ENCODE results near the gene SLC2A14.
"Not testable (repeated sequence)": the region's sequence is repeated elsewhere in the genome, so short reads cannot be mapped to it uniquely, and the experiment has no call there.

The SLC2A14 gene

DNA sequence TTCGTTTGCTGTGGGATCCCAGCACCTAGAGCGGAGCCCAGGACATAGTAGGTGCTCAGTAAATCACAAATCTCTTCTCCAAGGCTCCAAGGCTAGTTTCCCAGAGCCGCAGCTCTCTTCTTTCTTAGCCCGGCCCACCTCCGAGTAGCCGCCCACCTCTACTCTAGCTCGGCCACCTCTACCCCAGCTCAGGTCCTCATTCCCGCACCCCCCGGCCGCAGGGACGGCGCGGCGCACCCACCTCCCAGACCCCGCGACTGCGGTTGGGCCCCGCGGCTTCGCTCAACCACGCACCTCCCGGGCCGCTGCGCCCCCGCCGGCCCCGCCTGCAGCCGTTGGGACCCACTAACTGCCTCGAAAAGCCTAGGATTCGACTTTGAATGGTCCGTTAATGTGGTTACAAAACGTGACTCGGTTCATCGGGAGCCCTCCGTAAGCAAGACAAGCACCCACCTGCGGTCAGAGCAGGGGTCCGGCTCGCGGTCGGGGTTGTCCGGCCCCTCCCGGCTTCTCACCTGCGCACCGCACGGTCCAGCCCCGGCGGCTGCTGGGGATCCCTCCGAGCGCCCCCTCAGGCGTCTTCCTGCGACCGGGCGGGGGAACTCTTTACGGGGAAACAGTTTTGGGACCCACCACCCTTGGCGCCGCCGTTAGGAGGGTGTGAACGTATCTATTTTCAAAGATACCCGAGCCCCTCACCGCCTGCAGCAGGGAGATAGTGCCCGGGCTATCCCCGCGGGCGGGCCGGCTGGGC lies at the start of gene SLC2A14:
Gene SLC2A14 (minus strand): TSS at position 350 of the 754 bp plus-strand sequence. CDS start 3,035 bp downstream, outside the sequence.
- DNase-seq: peak; percentile 16

DNA sequence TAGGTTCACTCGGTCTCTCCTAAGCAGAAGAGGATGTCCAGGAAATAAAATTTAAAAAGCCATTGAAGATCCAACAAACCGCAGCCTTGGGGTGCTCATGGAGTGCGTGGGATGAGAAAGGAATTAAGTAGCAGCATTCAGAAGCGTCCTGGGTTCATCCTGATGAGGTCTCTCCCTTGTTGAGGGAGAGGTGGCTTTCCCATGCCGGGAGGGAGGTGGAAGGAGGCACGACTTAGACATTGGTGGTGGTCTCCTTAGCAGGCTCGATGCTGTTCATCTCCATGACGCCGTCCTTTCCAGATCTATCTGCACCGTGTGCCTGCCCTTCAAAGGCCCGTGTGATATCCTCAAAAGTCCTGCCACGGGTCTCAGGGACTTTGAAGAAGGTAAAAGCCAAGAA lies 48.5 kb upstream of the SLC2A14 start:
- DNase-seq: not testable (repeated sequence)

DNA sequence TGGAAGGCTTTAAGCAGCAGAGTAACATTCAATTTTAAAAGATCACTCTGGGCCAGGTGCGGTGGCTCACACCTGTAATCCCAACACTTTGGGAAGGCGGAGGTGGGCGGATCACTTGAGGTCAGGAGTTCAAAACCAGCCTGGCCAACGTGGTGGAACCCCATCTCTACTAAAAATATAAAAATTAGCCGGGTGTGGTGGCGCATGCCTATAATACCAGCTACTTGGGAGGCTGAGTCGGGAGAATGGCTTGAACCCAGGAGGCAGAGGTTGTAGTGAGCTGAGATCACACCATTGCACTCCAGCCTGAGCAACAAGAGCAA lies 45.5 kb upstream of the SLC2A14 start:
- not testable (repeated sequence) for DNase-seq

DNA sequence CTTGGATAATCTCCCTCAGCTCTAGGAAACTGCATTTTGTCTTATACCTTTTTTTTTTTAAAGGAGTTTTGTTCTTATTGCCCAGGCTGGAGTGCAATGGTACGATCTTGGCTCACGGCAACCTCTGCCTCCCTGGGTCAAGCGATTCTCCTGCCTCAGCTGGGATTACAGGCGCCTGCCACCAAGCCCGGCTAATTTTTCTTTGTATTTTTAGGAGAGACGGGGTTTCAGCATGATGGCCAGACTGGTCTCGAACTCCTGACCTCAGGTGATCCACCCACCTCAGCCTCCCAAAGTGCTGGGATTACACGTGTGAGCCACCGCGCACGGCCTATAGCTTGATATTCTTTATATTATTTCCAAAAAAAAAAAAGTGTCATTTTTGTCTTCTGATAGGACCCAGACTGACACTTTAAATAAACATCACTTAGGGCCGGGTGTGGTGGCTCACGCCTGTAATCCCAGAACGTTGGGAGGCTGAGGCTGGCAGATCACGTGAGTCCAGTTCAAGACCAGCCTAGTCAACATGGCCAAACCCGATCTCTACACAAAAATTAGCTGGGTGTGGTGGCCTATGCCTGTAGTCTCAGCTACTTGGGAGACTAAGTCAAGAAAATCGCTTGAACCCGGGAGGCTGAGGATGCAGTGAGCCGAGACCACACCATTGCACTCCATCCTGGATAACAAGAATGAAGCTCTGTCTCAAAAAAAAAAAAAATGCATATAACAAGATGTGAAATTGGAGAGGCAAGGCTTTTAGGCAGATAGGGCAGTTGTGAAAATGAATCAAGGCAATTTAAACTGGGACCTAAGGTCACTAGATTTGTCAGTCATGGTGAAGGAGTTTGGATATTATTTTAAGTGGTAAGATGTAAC lies 44.9 kb upstream of the SLC2A14 start:
- DNase-seq: no peak

DNA sequence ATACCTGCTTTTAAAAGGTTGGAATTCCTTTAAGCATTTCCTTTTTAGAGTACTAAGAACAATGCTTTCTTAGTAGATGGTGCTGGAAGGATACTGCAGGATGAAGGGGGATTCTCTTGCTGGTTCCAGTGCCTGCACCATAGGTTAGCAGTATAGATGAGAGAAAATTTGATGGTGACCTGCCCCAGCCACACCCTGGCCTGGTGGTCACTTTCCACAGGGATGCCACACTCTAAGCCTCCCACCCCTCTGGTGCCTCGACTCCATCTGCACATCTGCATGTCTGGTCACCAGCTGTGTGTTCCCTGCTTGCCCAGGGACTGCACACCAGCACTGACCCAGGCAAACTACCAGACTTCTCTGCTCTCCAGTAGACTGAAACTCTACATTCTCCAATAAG lies 44.2 kb upstream of the SLC2A14 start:
- no peak for DNase-seq

DNA sequence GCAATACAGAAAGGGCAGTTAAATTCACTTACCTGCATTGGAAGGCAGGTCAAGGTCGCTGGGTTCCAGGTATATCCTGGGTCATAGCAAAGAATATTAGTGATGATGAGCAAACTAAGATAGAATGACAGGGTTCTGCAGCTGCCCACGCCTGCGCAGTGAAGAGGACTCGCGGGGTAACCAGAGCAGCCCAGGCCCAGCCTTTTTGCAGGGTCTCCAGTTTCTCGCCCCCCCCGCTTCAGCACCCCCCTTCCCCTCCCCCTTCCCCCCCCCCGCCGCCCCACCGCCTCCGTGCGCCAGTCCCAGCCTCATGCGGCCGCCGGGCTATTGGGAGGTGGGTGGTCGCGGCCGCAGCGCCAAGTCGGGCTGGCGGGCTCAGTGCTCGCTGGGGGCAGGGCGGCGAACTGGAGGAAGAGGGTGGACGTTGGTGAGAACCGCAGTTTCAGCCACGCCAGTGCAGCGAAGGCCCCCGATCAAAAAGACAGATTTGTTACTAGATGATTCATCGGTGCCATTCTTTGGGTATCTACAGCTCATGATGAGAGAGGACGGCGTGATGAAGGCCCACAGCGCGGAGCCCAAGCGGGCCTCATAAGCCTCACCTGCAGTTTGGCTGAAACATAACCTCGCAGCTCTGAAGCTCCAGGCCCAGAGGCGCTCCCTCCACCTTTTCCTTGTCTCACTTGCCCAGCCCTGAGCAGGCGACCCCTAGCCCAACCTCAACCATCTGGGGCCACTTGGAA lies 43.1 kb upstream of the SLC2A14 start:
- peak; percentile 59 for DNase-seq

DNA sequence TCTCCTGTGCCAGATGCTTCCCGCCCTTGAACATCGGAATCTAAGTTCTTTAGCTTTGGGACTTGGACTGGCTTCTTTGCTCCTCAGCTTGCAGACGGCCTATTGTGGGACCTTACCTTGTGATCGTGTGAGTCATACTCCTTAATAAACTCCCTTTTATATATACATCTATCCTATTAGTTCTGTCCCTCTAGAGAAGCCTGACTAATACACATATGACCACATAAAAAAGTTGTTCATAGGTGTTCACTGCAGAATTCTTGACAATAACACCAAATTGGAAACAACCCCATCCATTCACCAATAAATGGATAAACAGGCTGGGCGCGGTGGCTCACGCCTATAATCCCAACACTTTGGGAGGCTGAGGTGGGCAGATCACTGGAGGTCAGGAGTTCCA lies 37.4 kb upstream of the SLC2A14 start:
- DNase-seq: not testable (repeated sequence)

DNA sequence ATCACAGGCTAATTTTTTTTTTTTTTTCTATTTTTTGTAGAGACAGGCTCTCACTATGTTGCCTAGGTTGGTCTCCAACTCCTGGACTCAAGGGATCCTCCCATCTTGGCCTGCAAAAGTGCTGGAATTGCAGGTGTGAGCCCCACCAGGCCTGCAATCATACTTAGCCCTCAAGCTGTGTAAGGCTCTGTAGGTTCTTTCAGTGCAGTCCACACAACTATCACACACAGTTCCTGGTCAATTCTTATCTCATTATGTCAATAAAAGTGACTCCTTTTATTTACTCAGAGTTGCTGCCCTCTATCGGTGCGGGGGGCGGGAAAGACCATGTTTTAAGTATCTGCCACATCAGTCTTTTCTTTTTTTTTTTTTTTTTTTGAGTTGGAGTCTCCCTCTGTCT lies 34.3 kb upstream of the SLC2A14 start:
- no peak for DNase-seq

DNA sequence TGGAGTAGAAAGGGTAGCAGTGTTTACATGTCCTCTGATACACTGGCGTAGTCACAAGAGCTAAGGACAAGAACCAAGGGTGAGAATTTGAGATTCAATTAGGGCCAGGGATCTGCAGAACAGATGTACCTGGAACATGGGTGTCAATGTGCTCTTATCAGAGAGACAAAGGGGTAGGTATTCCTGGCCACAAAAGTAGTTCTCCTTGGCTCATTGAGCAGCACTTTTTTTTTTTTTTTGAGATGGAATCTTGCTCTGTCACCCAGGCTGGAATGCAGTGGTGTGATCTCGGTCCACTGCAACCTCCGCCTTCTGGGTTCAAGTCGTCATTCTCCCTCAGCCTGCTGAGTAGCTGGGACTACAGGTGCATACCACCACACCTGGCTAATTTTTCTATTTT lies 33.6 kb upstream of the SLC2A14 start:
- not testable (repeated sequence) for DNase-seq

DNA sequence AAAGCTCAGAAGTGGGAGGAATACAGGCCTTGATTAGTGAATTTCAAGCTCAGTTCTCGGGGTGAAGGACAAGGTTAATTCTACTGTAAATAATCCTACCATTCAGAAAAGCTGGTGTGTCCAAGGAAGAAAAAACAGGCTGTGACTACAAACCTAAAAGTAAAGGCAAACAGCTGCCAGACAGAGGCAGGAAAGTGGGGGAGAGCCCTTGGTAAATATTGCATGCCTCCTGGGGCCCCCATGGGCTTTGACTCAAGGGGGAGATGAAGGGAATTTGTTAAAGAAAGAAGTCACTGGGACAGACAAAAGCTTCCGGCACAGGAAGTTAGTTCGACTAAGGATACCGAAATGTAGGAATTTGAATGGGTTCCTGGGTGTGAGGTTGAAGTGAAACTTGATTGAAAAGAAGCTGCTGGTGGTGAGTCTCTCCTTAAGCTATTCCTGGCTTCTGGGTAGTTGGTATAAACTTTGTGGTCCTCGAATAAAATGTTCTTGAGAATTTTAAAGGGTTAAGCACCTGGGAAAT lies 32.9 kb upstream of the SLC2A14 start:
- peak; percentile 17 for DNase-seq

DNA sequence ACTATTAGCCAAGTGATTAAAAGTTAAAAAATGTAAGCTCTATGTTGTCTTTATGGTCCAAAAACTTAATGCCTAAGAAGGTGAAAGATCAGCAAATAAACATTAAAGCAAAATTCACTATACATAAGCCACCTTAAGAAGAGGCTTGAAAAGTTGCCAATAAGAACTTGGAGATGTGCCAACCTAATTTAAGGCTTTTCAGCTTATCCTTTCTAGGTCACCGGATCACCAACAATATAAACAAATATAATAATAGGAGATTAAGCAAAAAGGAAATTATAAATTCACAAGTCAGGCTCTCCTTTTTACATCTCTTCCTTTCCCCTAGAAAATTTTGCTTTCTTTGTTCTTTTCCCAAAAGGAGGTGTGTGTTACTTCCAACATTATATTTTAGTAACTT lies 32.4 kb upstream of the SLC2A14 start:
- DNase-seq: peak; percentile 3

DNA sequence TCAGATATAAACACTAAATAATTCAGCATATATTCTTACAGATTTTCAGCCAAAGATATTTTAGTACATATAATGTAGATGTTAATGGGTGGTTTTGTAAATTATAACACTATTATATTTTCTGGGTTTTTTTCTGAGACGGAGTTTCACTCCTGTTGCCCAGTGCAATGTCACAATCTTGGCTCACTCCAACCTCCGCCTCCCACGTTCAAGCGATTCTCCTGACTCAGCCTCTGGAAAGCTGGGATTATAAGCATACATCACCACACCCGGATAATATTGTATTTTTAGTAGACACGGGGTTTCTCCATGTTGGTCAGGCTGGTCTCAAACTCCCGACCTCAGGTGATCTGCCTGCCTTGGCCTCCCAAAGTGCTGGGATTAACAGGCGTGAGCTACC lies 29.7 kb upstream of the SLC2A14 start:
- not testable (repeated sequence) for DNase-seq

DNA sequence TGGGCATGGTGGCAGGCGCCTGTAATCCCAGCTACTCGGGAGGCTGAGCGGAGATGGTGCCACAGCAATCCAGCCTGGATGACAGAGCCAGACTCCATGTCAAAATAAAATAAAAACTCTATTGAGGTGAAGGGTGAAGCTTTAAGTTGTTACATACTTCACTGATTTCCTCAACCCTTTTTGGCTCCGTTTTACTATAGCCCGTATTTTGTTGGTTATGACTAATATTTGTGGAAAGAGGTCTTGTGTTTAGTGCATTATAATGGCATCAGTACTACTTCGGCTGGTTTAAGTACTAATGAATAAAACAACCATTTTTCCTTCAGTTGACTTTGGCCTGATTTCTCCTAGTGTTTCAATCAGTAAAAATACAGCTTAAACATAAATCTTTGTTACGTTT lies 27.0 kb upstream of the SLC2A14 start:
- no peak for DNase-seq

DNA sequence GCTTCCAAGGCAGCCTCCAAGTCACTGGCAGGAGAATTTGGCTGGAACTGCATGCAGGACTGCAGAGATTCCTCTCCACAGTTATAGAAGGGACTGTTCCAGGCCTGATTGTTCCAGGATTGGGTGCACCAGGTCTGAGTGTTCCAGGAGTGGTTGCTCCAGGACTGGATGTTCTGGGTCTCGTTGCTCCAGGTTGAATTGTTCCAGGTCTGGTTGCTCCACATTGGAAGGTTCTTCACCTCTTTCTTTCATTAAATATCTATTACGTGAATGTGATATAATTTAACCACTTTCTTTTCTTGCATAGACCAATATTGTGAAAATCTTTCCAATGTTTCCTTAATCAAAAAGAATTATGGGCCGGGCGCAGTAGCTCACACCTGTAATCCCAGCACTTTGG lies 24.0 kb upstream of the SLC2A14 start:
- not testable (repeated sequence) for DNase-seq

DNA sequence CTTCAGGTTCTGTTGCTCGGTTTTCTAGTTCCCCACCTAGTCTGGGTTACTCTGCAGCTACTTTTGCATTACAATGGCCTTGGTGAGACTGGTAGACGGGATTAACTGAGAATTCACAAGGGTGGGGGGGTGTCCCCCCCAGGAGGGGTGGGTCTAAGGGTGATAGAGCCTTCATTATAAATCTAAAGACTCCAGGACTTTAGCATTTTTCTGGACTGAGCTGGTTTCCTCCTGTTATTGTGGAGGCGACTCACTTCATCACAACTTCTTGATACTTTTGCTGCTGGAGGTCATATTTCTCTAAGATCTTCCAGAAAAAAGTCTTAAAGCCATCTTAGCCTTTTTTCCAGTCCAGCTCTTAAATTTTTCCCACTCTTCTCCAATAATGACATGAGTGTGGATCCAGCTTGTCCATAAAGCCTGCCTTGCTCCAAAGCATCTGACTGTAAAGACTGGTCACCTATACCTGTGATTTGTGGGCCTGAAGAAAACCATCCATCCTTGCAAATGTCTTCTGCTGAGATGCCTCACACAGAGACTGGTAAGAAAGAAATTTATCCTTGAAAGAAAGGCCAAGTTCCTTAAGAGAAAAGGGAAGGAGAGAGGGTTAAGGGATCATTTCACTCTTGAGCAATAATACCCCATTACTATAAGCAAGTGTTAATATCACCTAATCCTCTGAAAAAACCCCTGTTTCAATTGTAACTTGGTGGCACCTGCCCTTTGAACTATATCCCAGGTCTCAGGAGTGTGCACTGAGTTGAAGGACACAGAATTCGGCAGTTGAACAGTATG lies 19.7 kb upstream of the SLC2A14 start:
- DNase-seq: no peak

DNA sequence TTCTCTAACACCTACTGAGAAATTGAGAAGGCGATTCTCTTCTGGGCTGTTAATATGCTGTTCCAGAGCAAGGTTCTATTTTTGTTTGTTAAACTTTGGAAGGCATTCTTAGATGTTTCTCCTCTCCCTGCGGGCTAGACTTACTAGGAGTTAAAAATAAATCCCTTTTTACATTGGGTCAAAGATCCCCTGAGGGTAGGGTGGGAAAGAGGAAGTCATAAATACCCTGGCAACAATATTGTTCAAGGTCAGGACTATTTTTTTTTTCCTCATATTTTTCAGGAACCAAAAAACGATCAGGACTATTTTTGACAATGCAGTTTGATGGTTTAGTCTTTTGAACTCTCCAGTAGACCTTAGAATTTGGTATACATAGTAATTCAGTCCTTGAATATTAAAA lies 12.0 kb upstream of the SLC2A14 start:
- no peak for DNase-seq

DNA sequence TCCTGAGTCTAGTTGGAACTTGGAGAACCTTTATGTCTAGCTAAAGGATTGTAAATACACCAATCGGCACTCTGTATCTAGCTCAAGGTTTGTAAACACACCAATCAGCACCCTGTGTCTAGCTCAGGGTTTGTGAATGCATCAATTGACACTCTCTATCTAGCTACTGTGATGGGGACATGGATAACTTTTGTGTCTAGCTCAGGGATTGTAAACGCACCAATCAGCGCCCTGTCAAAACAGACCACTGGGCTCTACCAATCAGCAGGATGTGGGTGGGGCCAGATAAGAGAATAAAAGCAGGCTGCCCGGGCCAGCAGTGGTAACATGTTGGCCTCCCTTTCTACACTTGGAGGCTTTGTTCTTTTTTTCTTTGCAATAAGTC lies 9.0 kb upstream of the SLC2A14 start:
- not testable (repeated sequence) for DNase-seq

DNA sequence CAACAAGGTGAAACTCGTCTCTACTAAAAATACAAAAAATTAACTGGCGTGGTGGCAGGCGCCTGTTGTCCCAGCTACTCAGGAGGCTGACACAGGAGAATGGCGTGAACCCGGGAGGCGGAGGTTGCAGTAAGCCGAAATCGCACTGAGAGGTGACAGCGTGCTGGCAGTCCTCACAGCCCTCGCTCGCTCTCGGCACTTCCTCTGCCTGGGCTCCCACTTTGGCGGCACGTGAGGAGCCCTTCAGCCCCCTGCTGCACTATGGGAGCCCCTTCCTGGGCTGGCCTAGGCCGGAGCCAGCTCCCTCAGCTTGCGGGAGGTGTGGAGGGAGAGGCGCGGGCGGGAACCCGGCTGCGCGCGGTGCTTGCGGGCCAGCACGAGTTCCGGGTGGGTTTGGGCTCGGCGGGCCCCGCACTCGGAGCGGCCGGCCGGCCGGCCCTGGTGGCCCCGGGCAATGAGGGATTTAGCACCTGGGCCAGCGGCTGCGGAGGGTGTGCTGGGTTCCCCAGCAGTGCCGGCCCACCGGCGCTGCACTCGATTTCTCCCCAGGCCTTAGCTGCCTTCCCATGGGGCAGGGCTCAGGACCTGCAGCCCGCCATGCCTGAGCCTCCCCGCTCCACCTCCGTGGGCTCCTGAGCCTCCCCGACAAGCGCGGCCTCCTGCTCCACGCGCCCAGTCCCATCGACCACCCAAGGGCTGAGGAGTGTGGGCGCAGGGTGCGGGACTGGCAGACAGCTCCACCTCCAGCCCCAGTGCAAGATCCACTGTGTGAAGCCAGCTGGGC lies 8.4 kb upstream of the SLC2A14 start:
- not testable (repeated sequence) for DNase-seq

DNA sequence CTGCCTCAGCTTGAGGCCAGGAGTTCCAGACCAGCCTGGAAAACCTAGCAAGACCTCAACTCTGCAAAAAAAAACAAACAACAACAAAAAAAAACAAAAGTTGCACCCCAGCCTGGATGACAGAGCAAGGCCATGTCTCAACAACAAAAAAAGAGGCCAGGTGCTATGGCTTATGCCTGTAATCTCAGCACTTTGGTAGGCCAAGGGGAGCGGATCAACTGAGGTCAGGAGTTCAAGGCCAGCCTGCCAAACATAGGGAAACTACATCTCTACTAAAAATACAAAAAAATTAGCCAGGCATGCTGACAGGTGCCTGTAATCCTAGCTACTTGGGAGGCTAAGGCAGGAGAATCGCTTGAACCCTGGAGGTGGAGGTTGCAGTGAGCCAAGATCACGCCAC lies 6.5 kb upstream of the SLC2A14 start:
- DNase-seq: no peak

DNA sequence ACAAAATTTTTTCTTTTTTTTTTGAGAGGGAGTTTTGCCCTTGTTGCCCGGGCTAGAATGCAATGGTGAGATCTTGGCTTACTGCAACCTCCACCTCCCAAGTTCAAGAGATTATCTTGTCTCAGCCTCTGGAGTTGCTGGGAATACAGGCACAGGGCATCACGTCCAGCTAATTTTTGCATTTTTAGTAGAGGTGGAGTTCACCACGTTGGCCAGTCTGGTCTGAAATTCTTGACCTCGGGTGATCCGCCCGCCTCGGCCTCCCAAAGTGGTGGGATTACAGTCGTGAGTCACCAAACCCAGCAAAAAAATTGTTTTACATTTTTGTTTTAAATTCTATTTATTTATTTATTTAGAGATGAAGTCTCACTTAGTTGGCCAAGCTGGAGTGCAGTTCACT lies 4.7 kb upstream of the SLC2A14 start:
- DNase-seq: no peak

DNA sequence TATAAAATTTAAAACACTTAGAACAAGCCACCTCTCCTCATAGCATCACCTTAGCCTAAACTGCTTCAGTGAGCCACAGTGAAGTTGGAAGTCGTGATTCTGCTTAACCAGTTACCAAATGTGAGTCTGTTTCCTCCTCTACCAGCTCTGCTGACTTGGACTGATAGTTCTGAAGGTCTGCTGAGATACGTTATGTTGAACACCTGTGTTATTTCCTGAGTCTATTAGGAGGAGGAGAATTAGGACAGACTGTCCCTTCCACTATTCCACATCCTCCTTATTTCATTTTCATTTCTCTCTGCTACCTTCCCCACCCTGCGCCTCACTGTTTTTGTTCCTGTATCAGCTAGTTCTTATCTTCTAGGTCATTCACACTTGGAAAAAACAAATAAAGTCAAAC lies 2.4 kb downstream of the SLC2A14 start:
- DNase-seq: no peak

DNA sequence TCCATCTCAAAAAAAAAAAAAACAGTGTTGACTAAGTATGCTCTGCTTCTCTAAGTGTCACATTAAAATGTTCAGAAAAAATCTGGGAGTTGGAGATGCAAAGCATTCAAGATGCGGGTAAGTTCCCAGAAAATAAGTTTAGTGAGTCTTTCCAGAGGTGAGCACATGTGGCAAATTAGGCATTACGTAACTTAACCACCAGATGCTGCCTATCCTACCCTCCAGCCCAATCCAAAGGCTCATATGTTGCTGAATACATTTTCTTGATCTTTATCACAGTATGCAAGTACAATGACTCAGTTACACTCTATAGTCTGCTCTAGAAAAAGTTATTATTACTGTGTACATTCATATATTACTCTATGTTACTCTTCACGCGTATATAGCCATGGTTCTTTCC lies 3.6 kb downstream of the SLC2A14 start:
- DNase-seq: no peak

Measured in retina (tissue), 1 donor.